A673 (cell line): ENCODE measurements around the gene ZFYVE19. TPM values are rescaled to one million over a fixed set of nuclear protein-coding genes. Genes with fewer than 3 reads are reported as not detected.

ENCODE experiments used
- BruUV-seq: library from RNA; stranded (reverse); fragments of 400-500 nt; replicated peaks from 2 replicates; lab custom pipeline; 2021; lab: Mats Ljungman, UMichigan
- CTCF ChIA-PET: fragments of 300-600 bp; sonication (Branson Sonifier 250); formaldehyde crosslinking; loops from one replicate; lab custom pipeline; 2022; ENCODE audit warnings: antibody characterized with exemption; lab: Charles Lee
- POLR2A ChIA-PET: fragments of 300-600 bp; sonication (Branson Sonifier 250); formaldehyde crosslinking; loops from one replicate; lab custom pipeline; 2022; ENCODE audit warnings: antibody characterized with exemption; ENCODE audit not compliant: low non-redundant PET; lab: Charles Lee
- DNase-seq: peaks from one replicate; pipeline ENCODE4 v3.0.0-alpha.2; 2015; ENCODE audit warnings: low spot score
- H3K27ac ChIP-seq: fragments of 200-600 bp; sonication (generic); 2 replicates; pipeline ENCODE4 v1.5.1; 2016; ENCODE audit warnings: mixed run types, low read depth, mild to moderate bottlenecking, mixed read lengths, antibody characterized with exemption, low read length; ENCODE audit not compliant: poor library complexity, severe bottlenecking
- H3K27me3 ChIP-seq: fragments of 200-600 bp; sonication (generic); replicated peaks from 2 replicates; pipeline ENCODE4 v1.6.1; 2017; ENCODE audit warnings: mixed run types, low read depth, mild to moderate bottlenecking, mixed read lengths, antibody characterized with exemption, low read length; ENCODE audit not compliant: insufficient read depth, poor library complexity
- H3K36me3 ChIP-seq: fragments of 200-600 bp; sonication (generic); 2 replicates; pipeline ENCODE4 v1.6.1; 2016; ENCODE audit warnings: mixed run types, mild to moderate bottlenecking, mixed read lengths, antibody characterized with exemption, low read length; ENCODE audit not compliant: insufficient read depth, poor library complexity, severe bottlenecking
- H3K4me1 ChIP-seq: fragments of 200-600 bp; sonication (generic); 2 replicates; pipeline ENCODE4 v1.6.1; 2017; ENCODE audit warnings: mixed run types, mild to moderate bottlenecking, mixed read lengths, antibody characterized with exemption, low read length; ENCODE audit not compliant: insufficient read depth, poor library complexity, severe bottlenecking
- H3K4me3 ChIP-seq: fragments of 200-600 bp; sonication (generic); 2 replicates; pipeline ENCODE4 v1.5.1; 2016; ENCODE audit warnings: low read depth, mixed run types, mild to moderate bottlenecking, mixed read lengths, low read length; ENCODE audit not compliant: poor library complexity, severe bottlenecking
- H3K9me3 ChIP-seq: fragments of 200-600 bp; sonication (generic); 2 replicates; pipeline ENCODE4 v1.6.1; 2016; ENCODE audit warnings: mixed run types, low read depth, mild to moderate bottlenecking, mixed read lengths, antibody characterized with exemption, low read length; ENCODE audit not compliant: poor library complexity, severe bottlenecking
- EZH2 ChIP-seq: fragments of 200-600 bp; sonication (generic); IDR thresholded peaks from 2 replicates; pipeline ENCODE4 v1.6.1; 2017; ENCODE audit warnings: borderline replicate concordance, low read depth, mild to moderate bottlenecking, mixed read lengths, antibody characterized with exemption, low read length; ENCODE audit not compliant: poor library complexity, severe bottlenecking
- intact Hi-C: fragments of 100-400 bp; cut with micrococcal nuclease; formaldehyde crosslinking; loops from one replicate; pipeline ENCODE4 v1.10.0; 2022; ENCODE audit not compliant: unreplicated experiment
- total RNA-seq: library from RNA; stranded (reverse); gene quantifications from 2 replicates; pipeline ENCODE4 v1.2.3, GENCODE V29; 2021
- TF ChIP-seq, protein P1 (sequence below): fragments of 300-800, 200-600 bp; sonication (generic); conservative IDR thresholded peaks from 2 replicates; pipeline ENCODE4 v1.5.1; 2017; ENCODE audit warnings: low read depth, mild to moderate bottlenecking, antibody characterized with exemption, low read length, moderate library complexity, mixed read lengths

The ZFYVE19 gene
- total RNA-seq, 1 experiment from 2014 or later, result 26.4 TPM

DNA sequence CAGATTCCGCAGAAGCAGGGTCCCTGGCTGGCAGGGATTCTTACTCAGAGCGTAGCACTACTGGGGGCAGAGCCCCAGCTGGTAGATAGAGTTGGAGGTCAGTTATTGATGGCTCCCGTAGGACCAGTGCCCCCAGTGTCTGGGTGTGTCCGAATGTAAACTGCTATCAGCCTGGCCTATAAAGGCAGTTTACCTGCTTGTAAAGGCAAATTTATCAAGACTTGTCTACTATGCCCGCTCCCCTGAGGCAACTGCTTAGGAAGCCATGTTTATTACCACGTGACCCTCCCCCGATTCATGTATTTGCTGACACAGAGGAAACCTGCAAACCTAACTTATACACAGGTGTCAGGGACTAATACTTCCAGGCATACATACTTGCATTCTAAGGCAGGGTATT, 22.2 kb downstream of the ZFYVE19 start:
- Histone ChIP-seq H3K36me3 (no peaks in the 10 kb centered on the region), H3K4me1 (no peaks in the 10 kb centered on the region), H3K27ac (no peak overlapping the region), H3K27me3 (no peaks in the 10 kb centered on the region), H3K4me3 (no peak overlapping the region), H3K9me3 (no peaks in the 10 kb centered on the region)
- BruUV-seq, result no TSS peak
- DNase-seq, result no peak
- intact Hi-C loops, result no loop called here
- POLR2A ChIA-PET, result no interaction called here
- CTCF ChIA-PET, result interaction anchor here (0.7 kb wide), 1 partner anchor 239 kb away, joined by 4 read pairs; no protein-coding TSS in a partner anchor
- TF ChIP-seq, protein P1, sequence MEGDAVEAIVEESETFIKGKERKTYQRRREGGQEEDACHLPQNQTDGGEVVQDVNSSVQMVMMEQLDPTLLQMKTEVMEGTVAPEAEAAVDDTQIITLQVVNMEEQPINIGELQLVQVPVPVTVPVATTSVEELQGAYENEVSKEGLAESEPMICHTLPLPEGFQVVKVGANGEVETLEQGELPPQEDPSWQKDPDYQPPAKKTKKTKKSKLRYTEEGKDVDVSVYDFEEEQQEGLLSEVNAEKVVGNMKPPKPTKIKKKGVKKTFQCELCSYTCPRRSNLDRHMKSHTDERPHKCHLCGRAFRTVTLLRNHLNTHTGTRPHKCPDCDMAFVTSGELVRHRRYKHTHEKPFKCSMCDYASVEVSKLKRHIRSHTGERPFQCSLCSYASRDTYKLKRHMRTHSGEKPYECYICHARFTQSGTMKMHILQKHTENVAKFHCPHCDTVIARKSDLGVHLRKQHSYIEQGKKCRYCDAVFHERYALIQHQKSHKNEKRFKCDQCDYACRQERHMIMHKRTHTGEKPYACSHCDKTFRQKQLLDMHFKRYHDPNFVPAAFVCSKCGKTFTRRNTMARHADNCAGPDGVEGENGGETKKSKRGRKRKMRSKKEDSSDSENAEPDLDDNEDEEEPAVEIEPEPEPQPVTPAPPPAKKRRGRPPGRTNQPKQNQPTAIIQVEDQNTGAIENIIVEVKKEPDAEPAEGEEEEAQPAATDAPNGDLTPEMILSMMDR, result no peak
- TF ChIP-seq EZH2, result no peak

DNA sequence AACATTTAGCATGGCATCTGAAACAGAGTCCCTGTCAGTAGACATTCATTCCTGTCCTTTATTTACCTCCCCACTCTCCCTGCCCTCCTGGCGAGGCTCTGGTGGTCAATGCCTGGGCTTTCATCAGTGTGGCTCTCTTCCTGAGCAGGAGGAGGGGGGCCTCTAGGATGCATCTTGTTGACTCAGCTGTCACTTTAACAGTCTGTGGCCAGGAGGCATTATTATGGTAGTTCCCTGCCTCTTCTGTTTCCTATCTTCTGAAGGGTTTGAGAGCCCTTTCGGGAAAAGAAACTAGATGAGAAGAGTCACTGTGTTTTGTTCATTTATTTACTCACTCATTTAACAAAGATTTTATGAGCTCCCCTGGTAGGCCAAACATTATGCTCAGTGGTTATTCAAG, 24.0 kb downstream of the ZFYVE19 start:
- no peak overlapping the region for H3K27ac ChIP-seq
- ChIA-PET POLR2A (no interaction called here), CTCF (no interaction called here)
- no peak for TF ChIP-seq EZH2
- TF ChIP-seq, protein P1, result no peak
- no peaks in the 10 kb centered on the region for H3K27me3 ChIP-seq
- H3K4me1 ChIP-seq, result no peaks in the 10 kb centered on the region
- no TSS peak for BruUV-seq
- H3K36me3 ChIP-seq, result no peaks in the 10 kb centered on the region
- DNase-seq, result no peak
- no peaks in the 10 kb centered on the region for H3K9me3 ChIP-seq
- H3K4me3 ChIP-seq, result no peak overlapping the region
- intact Hi-C loops, result no loop called here

DNA sequence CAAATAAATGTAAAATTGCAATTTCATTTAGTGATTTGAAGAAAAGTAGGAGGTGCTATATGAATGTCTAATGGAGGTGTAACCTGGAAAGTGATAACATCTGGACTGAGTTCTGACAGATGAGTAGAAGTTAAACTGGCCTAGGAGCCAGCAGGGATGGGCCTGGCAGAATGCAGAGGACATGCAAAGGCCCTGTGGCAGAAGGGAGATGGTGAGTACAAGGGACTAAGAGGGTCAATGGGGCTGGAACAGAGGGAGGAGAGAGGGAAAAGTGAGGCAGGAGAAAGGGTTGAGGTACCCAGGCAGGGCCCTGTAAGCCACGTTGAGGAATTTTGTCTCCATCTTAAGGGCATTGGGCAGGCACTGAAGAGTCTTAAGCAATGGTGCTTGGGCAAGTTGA, 25.0 kb downstream of the ZFYVE19 start:
- H3K4me3 ChIP-seq, result no peak overlapping the region
- TF ChIP-seq, protein P1, result no peak
- TF ChIP-seq EZH2, result no peak
- intact Hi-C loops, result no loop called here
- ChIA-PET POLR2A (no interaction called here), CTCF (no interaction called here)
- BruUV-seq, result no TSS peak
- no peaks in the 10 kb centered on the region for H3K36me3 ChIP-seq
- H3K9me3 ChIP-seq, result no peaks in the 10 kb centered on the region
- no peaks in the 10 kb centered on the region for H3K4me1 ChIP-seq
- no peaks in the 10 kb centered on the region for H3K27me3 ChIP-seq
- H3K27ac ChIP-seq, result no peak overlapping the region
- DNase-seq, result no peak
